Measurements from ENCODE around the gene RASGEF1B.

RASGEF1B gene

DNA sequence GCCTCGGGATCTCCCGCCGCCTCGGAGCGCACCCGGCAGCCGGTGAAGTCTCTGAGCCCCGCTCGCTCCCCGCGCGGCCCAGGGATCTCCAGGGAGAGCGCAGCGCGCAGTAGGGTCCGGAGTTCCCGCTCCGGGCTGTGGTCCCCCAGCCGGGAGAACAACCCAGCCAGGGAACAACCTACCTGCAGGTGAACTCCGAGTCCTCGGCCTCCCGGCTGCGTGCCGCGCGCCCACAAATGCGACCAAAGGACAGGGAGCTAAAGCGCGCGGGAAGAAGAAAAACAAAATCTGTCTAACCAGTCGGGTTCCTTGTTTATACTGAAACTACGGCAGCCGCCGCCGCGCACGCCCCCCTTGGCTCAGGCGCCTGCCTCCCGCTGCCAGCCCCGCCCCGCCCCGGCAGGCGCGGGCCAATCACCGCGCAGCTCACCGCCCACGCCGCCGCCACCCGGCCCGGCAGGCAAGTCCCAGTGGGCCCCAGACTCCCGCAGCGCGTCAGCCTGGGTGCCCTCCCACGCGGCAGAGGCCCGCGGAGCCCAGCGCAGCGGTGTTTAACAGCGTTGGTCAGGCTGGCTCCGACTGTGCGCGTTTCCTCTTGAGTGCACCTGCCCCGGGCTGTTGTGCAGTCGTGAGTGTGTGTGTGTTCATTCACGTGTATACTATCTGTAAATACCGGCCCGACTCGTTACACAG lies at the start of gene RASGEF1B:
Gene RASGEF1B (minus strand): TSS at position 320 of the 693 bp plus-strand sequence. CDS start 12,399 bp downstream, outside the sequence.
- DNase-seq = peak; percentile 77

GRCh38 chr4:81519856-81520255 lies 48.1 kb upstream of the RASGEF1B start:
- DNase-seq = no peak

DNA sequence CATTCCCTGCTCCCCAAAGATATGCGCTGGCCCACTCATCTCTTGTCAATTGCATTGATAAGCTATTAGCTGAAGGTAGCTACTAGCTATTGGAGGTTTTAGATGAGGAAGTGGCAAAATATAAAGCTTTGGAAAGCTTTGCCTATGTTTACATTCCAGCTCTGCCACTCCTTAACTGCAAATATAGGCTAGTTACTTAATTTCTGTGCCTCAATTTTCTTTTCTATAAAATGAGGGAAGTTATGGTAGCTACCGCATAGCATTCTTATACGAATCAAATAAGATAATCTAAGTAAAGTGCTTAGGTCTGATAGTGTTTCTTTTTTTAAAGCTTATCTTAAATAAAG lies 47.7 kb upstream of the RASGEF1B start:
- no peak for DNase-seq

- DNase-seq = no peak
Measured at GRCh38 chr4:81518762-81519426, 47.2 kb upstream of the RASGEF1B start.

DNA sequence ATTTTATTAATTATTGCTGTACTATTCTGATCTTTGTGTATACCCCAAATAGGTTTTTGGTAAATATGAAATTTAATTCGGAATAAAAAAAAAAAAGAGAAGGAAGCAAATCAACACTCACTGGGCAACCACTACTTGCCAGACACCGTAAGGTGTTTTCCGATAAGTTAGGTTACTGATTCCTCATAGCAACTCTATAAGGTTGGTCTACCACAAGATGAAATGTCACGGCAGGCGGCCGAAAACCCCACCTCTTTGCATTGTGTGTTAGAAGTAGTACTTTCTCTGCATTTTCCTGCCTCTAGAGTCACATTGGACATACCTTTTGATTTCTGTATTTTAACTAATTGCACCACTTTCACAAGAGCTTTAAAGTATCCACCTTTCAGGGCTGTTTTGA lies 44.5 kb upstream of the RASGEF1B start:
- no peak for DNase-seq

GRCh38 chr4:81512757-81513501 lies 41.2 kb upstream of the RASGEF1B start:
- no peak for DNase-seq

DNA sequence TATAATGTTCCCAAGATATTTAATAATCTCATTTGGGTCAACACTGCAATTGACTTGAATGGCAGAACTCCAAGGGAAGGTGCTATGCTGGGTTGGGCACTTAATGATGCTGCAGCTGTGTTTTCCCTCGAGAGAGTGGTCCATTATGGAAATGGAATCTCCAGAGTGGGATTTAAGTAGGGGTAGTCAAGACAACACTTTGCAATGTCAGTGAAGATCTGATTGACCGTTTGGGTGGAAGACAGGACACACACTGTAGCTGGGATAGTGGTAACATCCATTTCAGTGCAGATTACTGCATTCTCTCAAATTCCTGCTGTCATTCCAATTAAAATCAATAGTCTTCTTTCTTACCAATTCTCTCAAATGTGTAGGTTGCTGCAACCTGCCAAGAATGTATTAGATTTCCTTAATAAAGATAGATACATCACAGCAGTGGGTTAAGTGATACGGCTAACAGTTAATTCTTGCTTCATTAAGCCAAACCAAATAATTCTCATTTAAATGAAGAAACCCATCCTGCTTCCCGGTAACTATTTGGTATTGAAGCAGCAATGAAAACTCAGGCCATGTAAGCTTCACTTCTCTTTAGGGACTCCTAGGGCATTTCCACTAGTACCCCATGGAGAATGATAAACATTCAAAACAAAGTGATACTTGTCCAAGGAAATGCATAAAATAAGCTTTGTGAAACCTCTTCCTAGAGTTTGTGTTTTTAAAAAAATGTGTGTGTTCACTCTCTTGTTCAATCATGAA lies 40.5 kb upstream of the RASGEF1B start:
- DNase-seq = no peak

GRCh38 chr4:81510643-81511178 lies 39.0 kb upstream of the RASGEF1B start:
- no peak for DNase-seq

- DNase-seq = no peak
Measured at GRCh38 chr4:81509822-81510221, 38.1 kb upstream of the RASGEF1B start.

DNA sequence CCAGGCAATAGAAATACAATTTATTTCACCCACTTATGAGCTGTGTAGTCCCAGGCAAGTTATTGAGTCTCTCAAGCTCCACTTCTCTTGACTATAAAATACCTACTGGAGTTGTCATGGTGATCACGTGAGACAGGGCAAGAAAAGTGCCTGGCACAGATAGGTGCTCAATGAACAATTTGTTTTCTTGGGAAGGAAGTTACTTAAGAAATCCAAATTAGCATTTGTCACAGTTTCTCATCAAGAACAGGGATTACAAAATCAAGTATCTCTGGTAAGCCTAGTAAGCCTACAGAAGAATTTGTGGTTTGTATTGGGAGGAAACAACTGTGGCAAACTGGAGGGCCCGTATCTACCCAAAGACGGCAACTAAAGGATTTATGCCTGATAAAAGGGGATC lies 37.5 kb upstream of the RASGEF1B start:
- no peak for DNase-seq

DNA sequence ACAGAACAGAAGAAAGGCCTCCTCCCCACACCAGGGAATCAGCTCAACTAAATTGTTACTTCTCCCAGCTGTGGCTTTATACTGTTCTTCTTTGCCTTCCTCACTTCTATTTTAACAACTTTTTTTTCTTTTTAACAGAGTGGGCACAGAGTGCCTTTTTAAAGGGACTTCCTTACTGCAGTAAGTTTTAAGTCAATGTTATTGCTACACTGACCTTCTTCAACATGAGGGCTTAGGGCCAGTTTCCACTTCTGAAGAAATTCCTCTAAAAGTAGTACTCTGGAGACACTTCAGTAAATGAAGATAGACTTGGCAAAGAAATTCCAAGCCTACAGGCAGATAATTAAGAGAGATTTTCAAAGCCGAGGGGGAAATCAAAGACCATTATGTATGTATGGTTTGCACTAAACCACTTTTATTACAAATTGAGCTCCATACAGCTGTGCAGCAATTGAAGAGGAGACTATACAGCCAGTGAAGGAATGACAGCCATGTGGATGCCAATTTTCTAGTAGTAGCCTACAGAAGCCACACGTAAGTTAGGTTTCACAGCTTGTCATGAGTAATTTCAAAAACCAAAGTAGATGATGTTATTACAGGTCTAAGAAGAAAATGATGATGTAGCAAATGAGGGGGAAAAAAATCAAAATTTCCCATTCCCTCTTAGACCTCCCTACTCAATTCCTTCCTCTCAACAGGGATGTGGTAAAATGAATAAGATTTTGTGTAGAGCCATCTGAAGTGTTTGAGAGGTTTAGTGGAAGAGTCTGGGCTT lies 36.9 kb upstream of the RASGEF1B start:
- no peak for DNase-seq

DNA sequence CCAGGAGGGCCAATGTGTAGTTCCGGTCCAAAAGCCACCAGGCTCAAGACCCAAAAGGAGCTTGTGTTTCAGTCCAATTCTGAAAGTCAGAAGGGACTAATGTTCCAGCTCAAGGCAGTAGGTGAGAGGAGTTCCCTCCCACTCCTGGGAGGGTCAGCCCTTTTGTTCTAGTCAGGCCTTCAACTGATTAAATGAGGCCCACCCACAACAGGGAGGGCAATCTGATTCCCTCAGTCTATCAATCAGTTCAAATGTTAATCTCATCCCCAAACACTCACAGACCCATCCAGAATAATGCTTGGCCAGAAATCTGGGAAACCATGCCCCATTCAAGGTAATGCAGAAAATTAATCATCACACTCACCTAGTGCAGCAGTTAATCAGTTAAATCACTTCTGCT lies 35.8 kb upstream of the RASGEF1B start:
- DNase-seq = no peak

- DNase-seq = no peak
Measured at GRCh38 chr4:81506731-81507130, 35.0 kb upstream of the RASGEF1B start.

- no peak for DNase-seq
Measured at GRCh38 chr4:81505726-81506125, 34.0 kb upstream of the RASGEF1B start.

DNA sequence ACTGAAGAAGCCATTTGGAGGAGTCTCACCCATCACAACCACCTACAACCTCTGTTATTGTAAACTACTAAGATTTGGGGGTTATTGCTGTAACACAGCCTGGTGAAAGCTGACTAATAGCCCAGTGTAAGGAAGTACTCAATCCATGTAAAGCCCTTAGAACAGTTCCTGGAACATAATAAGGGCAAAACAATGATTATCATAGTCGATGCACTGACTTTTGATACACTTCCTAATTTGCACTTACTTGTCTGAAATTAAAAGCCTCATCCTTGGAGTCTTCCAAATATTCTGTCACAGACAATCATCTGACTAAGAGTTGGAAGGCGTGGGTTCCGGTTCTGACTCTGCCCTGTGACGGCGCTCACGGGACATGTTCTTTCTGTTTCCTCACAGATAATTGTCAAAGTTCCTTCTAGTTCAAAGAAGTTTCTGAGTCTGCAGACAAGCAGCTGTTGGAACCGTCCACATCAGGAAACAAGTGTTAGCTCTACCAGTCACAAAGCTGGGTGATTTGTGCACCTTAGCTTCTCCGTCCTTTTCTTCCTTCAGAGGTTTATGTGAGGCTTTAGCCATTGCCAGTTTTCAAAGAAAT lies 33.4 kb upstream of the RASGEF1B start:
- DNase-seq = peak; percentile 82

DNA sequence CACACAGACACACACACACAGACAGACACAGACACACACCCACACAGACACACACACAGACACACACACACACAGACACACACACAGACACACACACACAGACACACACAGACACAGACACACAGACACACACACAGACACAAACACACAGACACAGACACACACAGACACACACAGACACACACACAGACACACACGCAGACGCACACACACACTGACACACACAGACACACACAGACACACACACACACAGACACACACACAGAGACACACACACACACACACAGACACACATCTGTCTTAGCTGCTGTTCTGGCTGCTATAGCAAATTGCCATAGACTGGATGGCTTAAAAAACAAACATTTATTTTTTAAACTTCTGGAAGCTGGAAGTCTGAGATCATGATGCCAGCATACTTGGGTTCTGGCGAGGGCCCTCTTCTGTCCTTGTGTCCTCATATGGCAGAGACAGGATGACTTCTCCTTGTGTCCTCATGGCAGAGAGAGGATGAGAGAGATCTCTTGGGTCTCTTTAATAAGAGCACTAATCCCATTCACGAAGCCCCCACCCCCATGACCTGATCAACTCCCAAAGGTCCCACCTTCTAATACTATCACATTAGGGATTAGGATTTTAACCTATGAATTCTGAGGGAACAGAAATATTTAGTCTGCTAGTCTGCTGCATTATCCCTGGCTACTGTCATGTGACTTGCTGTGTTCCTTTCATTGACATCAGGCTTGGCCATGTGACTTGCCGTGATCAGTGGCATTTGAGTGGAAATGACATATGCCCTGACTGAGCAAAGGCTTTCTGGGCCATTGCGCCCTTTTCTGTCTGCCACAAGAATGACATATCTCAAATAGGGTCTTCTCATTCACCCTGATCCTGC lies 32.7 kb upstream of the RASGEF1B start:
- no peak for DNase-seq

- no peak for DNase-seq
Measured at GRCh38 chr4:81503586-81503985, 31.9 kb upstream of the RASGEF1B start.

- DNase-seq = no peak
Measured at GRCh38 chr4:81502564-81502963, 30.9 kb upstream of the RASGEF1B start.

DNA sequence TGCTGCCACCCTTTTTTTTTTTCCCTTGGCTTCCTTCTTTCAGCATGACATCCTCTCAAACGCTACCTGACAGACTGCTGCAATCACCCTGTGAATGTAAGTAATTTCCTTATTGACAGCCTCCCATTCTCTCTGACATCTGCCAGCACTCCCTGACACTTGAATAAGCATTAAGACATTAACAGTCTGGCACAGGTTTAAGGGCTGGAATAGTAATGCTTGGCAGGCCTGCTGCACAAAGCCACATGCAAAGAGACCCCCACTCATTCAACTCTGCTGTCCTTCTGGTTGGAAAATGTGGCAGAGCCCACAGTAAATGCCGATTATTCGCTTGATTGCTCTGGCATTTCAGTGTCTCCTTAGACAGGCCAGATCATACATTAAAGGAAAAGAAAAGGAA lies 28.1 kb upstream of the RASGEF1B start:
- DNase-seq = no peak

- no peak for DNase-seq
Measured at GRCh38 chr4:81498551-81499099, 26.9 kb upstream of the RASGEF1B start.

Measured in KG1 (cell line).